ENCODE results near the gene TMEM107. TPM values are rescaled to one million over a fixed set of nuclear protein-coding genes. Genes with fewer than 3 reads are reported as not detected.
A peak's percentile ranks its signal among the peaks of the same experiment; 100 is the strongest.

Gene TMEM107
- total and polyA plus RNA-seq, 10 of the 15 experiments (the other 5 are each of a cell fraction or from before 2014, with no cell fraction given), result 7.9 to 38.7 (median 22.9) TPM

DNA sequence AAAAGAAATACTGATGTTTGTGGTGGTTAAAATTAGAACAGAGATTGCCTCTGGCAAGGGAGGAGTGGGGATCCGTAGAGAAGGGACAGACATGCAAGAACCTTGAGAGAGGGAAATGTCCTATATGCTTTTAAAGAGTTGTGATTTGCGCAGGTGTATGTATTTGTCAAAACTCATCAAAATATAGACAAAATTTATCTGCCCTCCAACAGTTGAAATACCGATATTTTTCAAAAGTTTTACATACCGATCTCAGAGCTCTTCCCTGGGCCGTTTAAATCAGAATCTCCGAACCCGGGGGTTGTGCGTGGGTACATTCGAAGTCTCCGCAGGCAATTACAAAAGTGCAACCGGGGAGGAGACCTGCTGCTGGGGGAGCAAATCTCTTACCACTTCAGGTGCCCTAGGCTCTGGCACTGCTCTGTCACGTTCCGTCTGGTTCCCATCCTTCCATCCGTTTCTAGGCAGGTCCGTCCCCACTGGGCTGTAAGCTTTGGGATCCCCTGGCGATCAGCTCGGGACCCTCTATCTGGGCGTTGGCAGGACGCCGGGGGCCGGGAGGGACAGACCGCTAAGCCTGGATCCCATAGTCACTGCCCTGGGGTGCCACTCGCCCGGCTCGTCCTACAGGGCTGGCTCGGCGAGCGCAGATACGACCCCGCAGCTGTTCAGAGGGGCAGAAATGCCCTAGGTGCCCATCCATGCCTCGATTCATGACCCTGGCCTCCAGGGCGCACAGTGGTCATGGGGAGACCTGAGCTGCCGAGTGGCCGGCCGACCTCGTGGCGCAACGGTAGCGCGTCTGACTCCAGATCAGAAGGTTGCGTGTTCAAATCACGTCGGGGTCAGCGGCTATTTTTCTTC is 9.6 kb upstream of the TMEM107 start (continued):
- TF ChIP-seq CBFB (IDR thresholded peaks at IDR 0.05; ENCODE audit: low read depth) (peak; percentile 7; the same call in 1 of the 2 replicates), SREBF2 (IDR thresholded peaks at IDR 0.05; ENCODE audit: low read length) (peak; percentile 95), BMI1 (IDR thresholded peaks at IDR 0.05; ENCODE audit: borderline replicate concordance) (no peak), TCF12 (IDR thresholded peaks at IDR 0.05; ENCODE audit: low read depth, low read length) (peak; percentile 8; the same call in 1 of the 2 replicates), BCL11A (IDR thresholded peaks at IDR 0.05; ENCODE audit: low read depth, low read length) (0 out of 2 replicates have a peak, but pooled peaks have one; percentile 11), RCOR1 (conservative IDR thresholded peaks at IDR 0.05; ENCODE audit: low read depth, low read length) (0 out of 2 replicates have a peak, but pooled peaks have one; percentile 44), YBX1 (IDR thresholded peaks at IDR 0.05) (no peak), ZNF207 (IDR thresholded peaks at IDR 0.05; ENCODE audit: borderline replicate concordance) (peak; percentile 65; the same call in 1 of the 2 replicates), HCFC1 (IDR thresholded peaks at IDR 0.05; ENCODE audit: low read length) (peak; percentile 38; the same call in 1 of the 2 replicates), TCF3 (IDR thresholded peaks at IDR 0.05; ENCODE audit: borderline replicate concordance, insufficient read depth, low read depth, low read length) (0 out of 2 replicates have a peak, but pooled peaks have one; percentile 47), POU2F2 (IDR thresholded peaks at IDR 0.05; ENCODE audit: borderline replicate concordance, low read depth, low read length) (peak; percentile 74; the same call in 2 of the 3 replicates), DPF2 (IDR thresholded peaks at IDR 0.05) (no peak; the same call in 1 of the 2 replicates), ZSCAN29 (IDR thresholded peaks at IDR 0.05) (peak; percentile 91), CEBPZ (IDR thresholded peaks at IDR 0.05; ENCODE audit: low read depth, low read length) (no peak), RUNX3 (IDR thresholded peaks at IDR 0.05; ENCODE audit: low read length) (peak; percentile 59), RB1 (IDR thresholded peaks at IDR 0.05; ENCODE audit: borderline replicate concordance) (peak; percentile 40; the same call in 1 of the 2 replicates), PAX5 (IDR thresholded peaks at IDR 0.05; ENCODE audit: borderline replicate concordance, low read depth, low read length) (0 out of 2 replicates have a peak, but pooled peaks have one; percentile 18), POLR2A (IDR thresholded peaks at IDR 0.05; ENCODE audit: low read depth, low read length) (peak; percentile 76)
- TF ChIP-seq, protein P1, sequence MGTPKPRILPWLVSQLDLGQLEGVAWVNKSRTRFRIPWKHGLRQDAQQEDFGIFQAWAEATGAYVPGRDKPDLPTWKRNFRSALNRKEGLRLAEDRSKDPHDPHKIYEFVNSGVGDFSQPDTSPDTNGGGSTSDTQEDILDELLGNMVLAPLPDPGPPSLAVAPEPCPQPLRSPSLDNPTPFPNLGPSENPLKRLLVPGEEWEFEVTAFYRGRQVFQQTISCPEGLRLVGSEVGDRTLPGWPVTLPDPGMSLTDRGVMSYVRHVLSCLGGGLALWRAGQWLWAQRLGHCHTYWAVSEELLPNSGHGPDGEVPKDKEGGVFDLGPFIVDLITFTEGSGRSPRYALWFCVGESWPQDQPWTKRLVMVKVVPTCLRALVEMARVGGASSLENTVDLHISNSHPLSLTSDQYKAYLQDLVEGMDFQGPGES (IDR thresholded peaks at IDR 0.05), result 0 out of 2 replicates have a peak, but pooled peaks have one; percentile 2
- TF ChIP-seq, protein P2, sequence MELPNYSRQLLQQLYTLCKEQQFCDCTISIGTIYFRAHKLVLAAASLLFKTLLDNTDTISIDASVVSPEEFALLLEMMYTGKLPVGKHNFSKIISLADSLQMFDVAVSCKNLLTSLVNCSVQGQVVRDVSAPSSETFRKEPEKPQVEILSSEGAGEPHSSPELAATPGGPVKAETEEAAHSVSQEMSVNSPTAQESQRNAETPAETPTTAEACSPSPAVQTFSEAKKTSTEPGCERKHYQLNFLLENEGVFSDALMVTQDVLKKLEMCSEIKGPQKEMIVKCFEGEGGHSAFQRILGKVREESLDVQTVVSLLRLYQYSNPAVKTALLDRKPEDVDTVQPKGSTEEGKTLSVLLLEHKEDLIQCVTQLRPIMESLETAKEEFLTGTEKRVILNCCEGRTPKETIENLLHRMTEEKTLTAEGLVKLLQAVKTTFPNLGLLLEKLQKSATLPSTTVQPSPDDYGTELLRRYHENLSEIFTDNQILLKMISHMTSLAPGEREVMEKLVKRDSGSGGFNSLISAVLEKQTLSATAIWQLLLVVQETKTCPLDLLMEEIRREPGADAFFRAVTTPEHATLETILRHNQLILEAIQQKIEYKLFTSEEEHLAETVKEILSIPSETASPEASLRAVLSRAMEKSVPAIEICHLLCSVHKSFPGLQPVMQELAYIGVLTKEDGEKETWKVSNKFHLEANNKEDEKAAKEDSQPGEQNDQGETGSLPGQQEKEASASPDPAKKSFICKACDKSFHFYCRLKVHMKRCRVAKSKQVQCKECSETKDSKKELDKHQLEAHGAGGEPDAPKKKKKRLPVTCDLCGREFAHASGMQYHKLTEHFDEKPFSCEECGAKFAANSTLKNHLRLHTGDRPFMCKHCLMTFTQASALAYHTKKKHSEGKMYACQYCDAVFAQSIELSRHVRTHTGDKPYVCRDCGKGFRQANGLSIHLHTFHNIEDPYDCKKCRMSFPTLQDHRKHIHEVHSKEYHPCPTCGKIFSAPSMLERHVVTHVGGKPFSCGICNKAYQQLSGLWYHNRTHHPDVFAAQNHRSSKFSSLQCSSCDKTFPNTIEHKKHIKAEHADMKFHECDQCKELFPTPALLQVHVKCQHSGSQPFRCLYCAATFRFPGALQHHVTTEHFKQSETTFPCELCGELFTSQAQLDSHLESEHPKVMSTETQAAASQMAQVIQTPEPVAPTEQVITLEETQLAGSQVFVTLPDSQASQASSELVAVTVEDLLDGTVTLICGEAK (IDR thresholded peaks at IDR 0.05; ENCODE audit: borderline replicate concordance), result peak; percentile 81
- TF ChIP-seq, protein P3, sequence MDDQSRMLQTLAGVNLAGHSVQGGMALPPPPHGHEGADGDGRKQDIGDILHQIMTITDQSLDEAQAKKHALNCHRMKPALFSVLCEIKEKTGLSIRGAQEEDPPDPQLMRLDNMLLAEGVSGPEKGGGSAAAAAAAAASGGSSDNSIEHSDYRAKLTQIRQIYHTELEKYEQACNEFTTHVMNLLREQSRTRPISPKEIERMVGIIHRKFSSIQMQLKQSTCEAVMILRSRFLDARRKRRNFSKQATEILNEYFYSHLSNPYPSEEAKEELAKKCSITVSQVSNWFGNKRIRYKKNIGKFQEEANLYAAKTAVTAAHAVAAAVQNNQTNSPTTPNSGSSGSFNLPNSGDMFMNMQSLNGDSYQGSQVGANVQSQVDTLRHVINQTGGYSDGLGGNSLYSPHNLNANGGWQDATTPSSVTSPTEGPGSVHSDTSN (IDR thresholded peaks at IDR 0.05; ENCODE audit: insufficient replicate concordance, low read depth, low read length), result peak; percentile 24
